ENCODE data around the gene H2BK1.

H2BK1 gene

DNA sequence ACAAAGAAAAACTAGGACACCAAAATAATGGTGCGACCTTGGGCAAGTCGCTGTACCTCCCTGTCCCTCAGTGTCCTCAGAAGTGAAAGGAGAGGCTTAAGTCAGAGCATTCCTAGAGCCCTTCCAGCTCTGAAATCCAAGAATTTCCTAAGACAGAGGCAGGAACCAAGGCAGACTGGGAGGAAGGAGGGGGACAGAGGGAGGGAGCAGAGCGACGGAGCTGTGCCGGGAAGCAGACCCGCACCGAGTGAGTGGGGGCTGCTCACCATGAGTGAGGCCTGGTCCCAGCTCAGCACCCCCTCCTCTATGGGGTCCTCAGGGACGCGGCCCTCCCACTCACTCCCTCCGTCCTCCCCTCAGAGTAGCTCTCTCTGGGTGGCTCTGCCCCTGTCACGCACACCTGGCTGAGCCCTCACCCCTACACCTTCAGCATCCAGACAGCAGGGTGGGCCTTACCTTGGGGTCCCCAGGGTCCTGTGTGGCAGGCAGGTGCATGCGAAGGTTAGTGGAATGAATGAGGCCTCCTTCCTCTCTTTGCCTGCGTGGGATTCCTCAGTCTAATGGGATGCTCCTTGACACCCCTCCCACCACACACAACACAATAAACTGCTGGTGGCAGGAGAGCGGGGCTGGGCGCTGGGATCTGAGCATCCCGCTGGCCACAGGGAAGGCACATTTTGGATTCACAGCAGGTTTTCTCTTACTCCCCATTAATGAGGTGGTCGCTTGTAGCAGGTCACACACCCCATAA is 42.8 kb upstream of the H2BK1 start:
- no peak for TF ChIP-seq CTCF (conservative IDR thresholded peaks at IDR 0.05; ENCODE audit: control insufficient read depth, insufficient read depth, low read depth, low read length)
- no peak overlapping the region for H3K4me3 ChIP-seq (ENCODE audit: control insufficient read depth, low read depth, low read length)
- no peak for DNase-seq (ENCODE audit: low read depth)

DNA sequence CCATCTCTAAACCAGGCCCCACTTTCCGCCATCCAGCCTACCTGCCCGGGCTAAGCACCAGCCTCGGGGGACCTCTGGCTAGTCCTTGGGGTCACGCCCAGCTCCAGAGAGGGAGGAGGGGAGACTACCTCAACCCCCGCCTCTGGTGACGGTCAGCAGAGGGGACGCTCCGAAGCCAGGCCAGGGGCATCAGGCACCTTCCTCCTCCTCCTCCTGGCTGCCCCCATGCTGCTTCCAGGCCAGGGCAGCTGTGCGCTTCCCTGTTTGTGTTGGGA is 42.2 kb upstream of the H2BK1 start:
- no peak for DNase-seq (ENCODE audit: low read depth)
- no peak for TF ChIP-seq CTCF (conservative IDR thresholded peaks at IDR 0.05; ENCODE audit: control insufficient read depth, insufficient read depth, low read depth, low read length)
- H3K4me3 ChIP-seq (ENCODE audit: control insufficient read depth, low read depth, low read length), result peak overlapping the region; percentile 62

GRCh38 chr7:151251689-151252560 is 41.6 kb upstream of the H2BK1 start:
- peak overlapping the region; percentile 62 for H3K4me3 ChIP-seq (ENCODE audit: control insufficient read depth, low read depth, low read length)
- peak; percentile 57 for DNase-seq (ENCODE audit: low read depth)
- no peak for TF ChIP-seq CTCF (conservative IDR thresholded peaks at IDR 0.05; ENCODE audit: control insufficient read depth, insufficient read depth, low read depth, low read length)

GRCh38 chr7:151251328-151251688 is 41.0 kb upstream of the H2BK1 start:
- TF ChIP-seq CTCF (conservative IDR thresholded peaks at IDR 0.05; ENCODE audit: control insufficient read depth, insufficient read depth, low read depth, low read length), result no peak
- peak overlapping the region; percentile 31 for H3K4me3 ChIP-seq (ENCODE audit: control insufficient read depth, low read depth, low read length)
- DNase-seq (ENCODE audit: low read depth), result no peak

DNA sequence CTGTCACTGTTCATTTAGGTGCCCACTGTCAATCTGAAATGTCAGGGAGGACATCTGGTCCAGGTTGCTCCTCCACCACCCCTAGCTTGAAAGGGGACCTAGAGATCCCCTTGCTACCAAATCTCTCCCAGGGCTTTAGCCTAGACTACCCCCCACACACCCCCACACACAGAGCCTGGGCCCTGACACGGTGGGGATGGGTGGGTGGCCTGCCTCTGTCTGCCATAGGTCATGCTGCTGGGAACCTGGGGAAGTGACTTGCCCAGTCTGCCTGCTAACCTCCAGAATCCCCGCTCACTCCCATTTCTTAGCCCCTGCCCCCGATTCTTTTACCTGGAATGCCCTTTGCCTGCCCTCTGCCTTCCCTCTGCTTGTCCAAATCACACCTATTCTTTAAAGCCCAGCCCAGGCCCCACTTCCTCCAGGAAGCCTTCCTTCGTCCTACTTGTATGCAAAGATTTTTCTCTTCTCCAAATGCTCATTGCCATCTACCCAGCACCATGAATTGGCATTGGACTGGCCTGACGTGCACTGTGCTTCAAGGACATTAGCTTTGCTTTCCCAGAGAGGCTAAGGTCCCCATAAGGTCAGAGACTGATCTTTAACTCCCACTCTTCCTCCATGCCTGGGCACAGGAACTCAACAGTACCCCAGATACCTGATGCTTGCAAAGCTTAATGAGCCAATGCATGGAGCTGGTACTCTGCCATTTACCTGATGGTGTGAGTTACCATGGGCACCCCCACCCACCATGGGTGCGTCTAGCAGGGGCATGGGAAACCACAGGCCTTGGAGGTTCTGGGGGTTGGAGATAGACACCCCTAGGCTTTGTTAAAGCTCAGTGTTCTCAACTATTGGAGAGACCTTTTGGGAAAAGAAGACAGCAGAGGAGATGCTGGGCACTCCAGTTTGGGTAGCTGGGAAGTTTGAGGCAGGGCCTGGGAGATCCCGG is 40.2 kb upstream of the H2BK1 start:
- no peak for DNase-seq (ENCODE audit: low read depth)
- no peak overlapping the region for H3K4me3 ChIP-seq (ENCODE audit: control insufficient read depth, low read depth, low read length)
- no peak for TF ChIP-seq CTCF (conservative IDR thresholded peaks at IDR 0.05; ENCODE audit: control insufficient read depth, insufficient read depth, low read depth, low read length)

- DNase-seq (ENCODE audit: low read depth), result no peak
- no peak overlapping the region for H3K4me3 ChIP-seq (ENCODE audit: control insufficient read depth, low read depth, low read length)
- TF ChIP-seq CTCF (conservative IDR thresholded peaks at IDR 0.05; ENCODE audit: control insufficient read depth, insufficient read depth, low read depth, low read length), result no peak
Measured at GRCh38 chr7:151249732-151250072, 39.4 kb upstream of the H2BK1 start.

All from fibroblast of mammary gland (primary cell).